HG02763 (cell line): ENCODE results near the gene ZSWIM8.
"Not testable (repeated sequence)": the region's sequence is repeated elsewhere in the genome, so short reads cannot be mapped to it uniquely, and the experiment has no call there.

Source experiments
- ATAC-seq: cut with Tn5 transposase; IDR thresholded peaks from one replicate; pipeline ENCODE4 v1.9.1; 2021; ENCODE audit warnings: mild to moderate bottlenecking, moderate library complexity; ENCODE audit not compliant: unreplicated experiment

The ZSWIM8 gene

GRCh38 chr10:73773152-73773879 is 12.1 kb upstream of the ZSWIM8 start:
- ATAC-seq, result no peak

- ATAC-seq, result no peak
Measured at GRCh38 chr10:73774637-73775036, 10.8 kb upstream of the ZSWIM8 start.

- ATAC-seq, result no peak
Measured at GRCh38 chr10:73779018-73779417, 6.4 kb upstream of the ZSWIM8 start.

- ATAC-seq, result no peak
Measured at GRCh38 chr10:73779539-73780197, 5.7 kb upstream of the ZSWIM8 start.

GRCh38 chr10:73780301-73780700 is 5.1 kb upstream of the ZSWIM8 start:
- ATAC-seq, result no peak

GRCh38 chr10:73780966-73781365 is 4.4 kb upstream of the ZSWIM8 start:
- ATAC-seq, result no peak

- ATAC-seq, result no peak
Measured at GRCh38 chr10:73781548-73781878, 3.9 kb upstream of the ZSWIM8 start.

- ATAC-seq, result peak; percentile 53
Measured at GRCh38 chr10:73781879-73782748, 3.3 kb upstream of the ZSWIM8 start, which contains the start of gene CHCHD1. TSS of gene CHCHD1 (plus strand) at chr10:73782048. CDS start at chr10:73782076, 28 bp downstream.

GRCh38 chr10:73782749-73783085 is 2.7 kb upstream of the ZSWIM8 start:
- ATAC-seq, result no peak

GRCh38 chr10:73785721-73786511 is 510 bp downstream of the ZSWIM8 start:
- ATAC-seq, result peak; percentile 23

- ATAC-seq, result no peak
Measured at GRCh38 chr10:73786512-73786885, 1.1 kb downstream of the ZSWIM8 start.

GRCh38 chr10:73787031-73787800 is 1.8 kb downstream of the ZSWIM8 start:
- ATAC-seq, result not testable (repeated sequence)

GRCh38 chr10:73788864-73789658 is 3.7 kb downstream of the ZSWIM8 start:
- no peak for ATAC-seq

- ATAC-seq, result no peak
Measured at GRCh38 chr10:73789659-73790055, 4.3 kb downstream of the ZSWIM8 start.

GRCh38 chr10:73790886-73791625 is 5.7 kb downstream of the ZSWIM8 start:
- no peak for ATAC-seq

GRCh38 chr10:73791871-73792400 is 6.5 kb downstream of the ZSWIM8 start:
- ATAC-seq, result no peak

- ATAC-seq, result no peak
Measured at GRCh38 chr10:73793456-73793855, 8.1 kb downstream of the ZSWIM8 start.

- ATAC-seq, result not testable (repeated sequence)
Measured at GRCh38 chr10:73795491-73795890, 10.1 kb downstream of the ZSWIM8 start.
